WTC11 (cell line): ENCODE data around the gene VDR.

Source experiments
- IRF2 ChIP-seq: sonication (generic); formaldehyde crosslinking; IDR thresholded peaks from 2 replicates; pipeline ENCODE4 v1.8.0; 2022; ENCODE audit warnings: low read depth, missing genetic modification reagents, borderline replicate concordance
- NR3C1 ChIP-seq: sonication (generic); formaldehyde crosslinking; conservative IDR thresholded peaks from 2 replicates; pipeline ENCODE4 v1.8.1; 2023; ENCODE audit warnings: low read depth, mild to moderate bottlenecking, missing genetic modification reagents
- TEAD1 ChIP-seq: sonication (generic); formaldehyde crosslinking; IDR thresholded peaks from 2 replicates; pipeline ENCODE4 v1.8.0; 2022; ENCODE audit warnings: mild to moderate bottlenecking, missing genetic modification reagents
- TF ChIP-seq, protein P1 (sequence below): fragments of 200-600 bp; IDR thresholded peaks from 2 replicates; pipeline ENCODE4 v1.8.0; 2022; ENCODE audit warnings: antibody characterized with exemption
- TF ChIP-seq, protein P2 (sequence below): sonication (generic); formaldehyde crosslinking; IDR thresholded peaks from 2 replicates; pipeline ENCODE4 v1.8.0; 2022; ENCODE audit warnings: mild to moderate bottlenecking, missing genetic modification reagents
- TF ChIP-seq, protein P3 (sequence below): sonication (generic); formaldehyde crosslinking; IDR thresholded peaks from 2 replicates; pipeline ENCODE4 v1.8.1; 2022; ENCODE audit warnings: mild to moderate bottlenecking, moderate library complexity, missing genetic modification reagents

GRCh38 chr12:47791874-47792273 is 112.9 kb downstream of the VDR start:
- TF ChIP-seq, protein P1, sequence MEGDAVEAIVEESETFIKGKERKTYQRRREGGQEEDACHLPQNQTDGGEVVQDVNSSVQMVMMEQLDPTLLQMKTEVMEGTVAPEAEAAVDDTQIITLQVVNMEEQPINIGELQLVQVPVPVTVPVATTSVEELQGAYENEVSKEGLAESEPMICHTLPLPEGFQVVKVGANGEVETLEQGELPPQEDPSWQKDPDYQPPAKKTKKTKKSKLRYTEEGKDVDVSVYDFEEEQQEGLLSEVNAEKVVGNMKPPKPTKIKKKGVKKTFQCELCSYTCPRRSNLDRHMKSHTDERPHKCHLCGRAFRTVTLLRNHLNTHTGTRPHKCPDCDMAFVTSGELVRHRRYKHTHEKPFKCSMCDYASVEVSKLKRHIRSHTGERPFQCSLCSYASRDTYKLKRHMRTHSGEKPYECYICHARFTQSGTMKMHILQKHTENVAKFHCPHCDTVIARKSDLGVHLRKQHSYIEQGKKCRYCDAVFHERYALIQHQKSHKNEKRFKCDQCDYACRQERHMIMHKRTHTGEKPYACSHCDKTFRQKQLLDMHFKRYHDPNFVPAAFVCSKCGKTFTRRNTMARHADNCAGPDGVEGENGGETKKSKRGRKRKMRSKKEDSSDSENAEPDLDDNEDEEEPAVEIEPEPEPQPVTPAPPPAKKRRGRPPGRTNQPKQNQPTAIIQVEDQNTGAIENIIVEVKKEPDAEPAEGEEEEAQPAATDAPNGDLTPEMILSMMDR: no peak
- TF ChIP-seq IRF2 (CRISPR knock-in tag) (no peak), NR3C1 (CRISPR knock-in tag) (no peak), TEAD1 (CRISPR knock-in tag) (no peak)
- TF ChIP-seq, protein P2, sequence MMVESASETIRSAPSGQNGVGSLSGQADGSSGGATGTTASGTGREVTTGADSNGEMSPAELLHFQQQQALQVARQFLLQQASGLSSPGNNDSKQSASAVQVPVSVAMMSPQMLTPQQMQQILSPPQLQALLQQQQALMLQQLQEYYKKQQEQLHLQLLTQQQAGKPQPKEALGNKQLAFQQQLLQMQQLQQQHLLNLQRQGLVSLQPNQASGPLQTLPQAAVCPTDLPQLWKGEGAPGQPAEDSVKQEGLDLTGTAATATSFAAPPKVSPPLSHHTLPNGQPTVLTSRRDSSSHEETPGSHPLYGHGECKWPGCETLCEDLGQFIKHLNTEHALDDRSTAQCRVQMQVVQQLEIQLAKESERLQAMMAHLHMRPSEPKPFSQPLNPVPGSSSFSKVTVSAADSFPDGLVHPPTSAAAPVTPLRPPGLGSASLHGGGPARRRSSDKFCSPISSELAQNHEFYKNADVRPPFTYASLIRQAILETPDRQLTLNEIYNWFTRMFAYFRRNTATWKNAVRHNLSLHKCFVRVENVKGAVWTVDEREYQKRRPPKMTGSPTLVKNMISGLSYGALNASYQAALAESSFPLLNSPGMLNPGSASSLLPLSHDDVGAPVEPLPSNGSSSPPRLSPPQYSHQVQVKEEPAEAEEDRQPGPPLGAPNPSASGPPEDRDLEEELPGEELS (CRISPR knock-in tag): no peak
- TF ChIP-seq, protein P3, sequence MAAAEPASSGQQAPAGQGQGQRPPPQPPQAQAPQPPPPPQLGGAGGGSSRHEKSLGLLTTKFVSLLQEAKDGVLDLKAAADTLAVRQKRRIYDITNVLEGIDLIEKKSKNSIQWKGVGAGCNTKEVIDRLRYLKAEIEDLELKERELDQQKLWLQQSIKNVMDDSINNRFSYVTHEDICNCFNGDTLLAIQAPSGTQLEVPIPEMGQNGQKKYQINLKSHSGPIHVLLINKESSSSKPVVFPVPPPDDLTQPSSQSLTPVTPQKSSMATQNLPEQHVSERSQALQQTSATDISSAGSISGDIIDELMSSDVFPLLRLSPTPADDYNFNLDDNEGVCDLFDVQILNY: no peak
